ENCODE measurements around the gene CD22.

- TF ChIP-seq RAD21 (IDR thresholded peaks at IDR 0.05 in 1 of 2, conservative IDR thresholded peaks at IDR 0.05 in 1 of 2; ENCODE audit: low read depth in 2 of 2, low read length in 2 of 2) (no peak), SP2 (IDR thresholded peaks at IDR 0.05; ENCODE audit: low read length) (no peak), CTCF (IDR thresholded peaks at IDR 0.05; ENCODE audit: control extremely low read depth in 1 of 3, insufficient read depth in 1 of 3, low read depth in 1 of 3, low read length in 3 of 3) (no peak), JUN (IDR thresholded peaks at IDR 0.05; ENCODE audit: low read depth, low read length) (no peak), TEAD4 (IDR thresholded peaks at IDR 0.05; ENCODE audit: low read depth, low read length) (no peak), USF2 (IDR thresholded peaks at IDR 0.05; ENCODE audit: low read length) (no peak), EGR1 (IDR thresholded peaks at IDR 0.05; ENCODE audit: borderline replicate concordance, low read depth, low read length) (no peak), ASH2L (IDR thresholded peaks at IDR 0.05; ENCODE audit: low read length) (no peak), SP4 (IDR thresholded peaks at IDR 0.05; ENCODE audit: low read length) (no peak), BCL11A (IDR thresholded peaks at IDR 0.05; ENCODE audit: low read depth in 2 of 2, low read length in 2 of 2) (no peak), ZNF274 (IDR thresholded peaks at IDR 0.05; ENCODE audit: borderline replicate concordance, extremely low read depth, low read length) (no peak), YY1 (IDR thresholded peaks at IDR 0.05; ENCODE audit: low read depth, low read length) (no peak), BRCA1 (IDR thresholded peaks at IDR 0.05; ENCODE audit: low read depth, low read length) (no peak), POLR2A (IDR thresholded peaks at IDR 0.05; ENCODE audit: control extremely low read depth in 1 of 2, low read depth in 2 of 2, low read length in 2 of 2) (no peak)
Measured at GRCh38 chr19:35379992-35380391, 51.0 kb downstream of the CD22 start.

Measured in H1 (cell line).